Neuron (in vitro differentiated cells): ENCODE data around the gene MLH1.

Experiments used
- H2AFZ ChIP-seq: one replicate; pipeline ENCODE4 v1.6.1; 2013; ENCODE audit warnings: low read depth, mild to moderate bottlenecking, inconsistent platforms, low read length, moderate library complexity
- H3K27me3 ChIP-seq: one replicate; pipeline ENCODE4 v1.6.1; 2013; ENCODE audit warnings: low read length; ENCODE audit not compliant: insufficient read depth
- H3K36me3 ChIP-seq: one replicate; pipeline ENCODE4 v1.6.1; 2013; ENCODE audit warnings: low read length; ENCODE audit not compliant: insufficient read depth
- H3K4me1 ChIP-seq: one replicate; pipeline ENCODE4 v1.6.1; 2013; ENCODE audit warnings: low read length; ENCODE audit not compliant: insufficient read depth
- H3K4me3 ChIP-seq: 2 replicates; pipeline ENCODE4 v1.5.1; 2013; ENCODE audit warnings: mild to moderate bottlenecking, low read length, moderate library complexity
- H3K9me3 ChIP-seq: one replicate; pipeline ENCODE4 v1.6.1; 2013; ENCODE audit warnings: low read length

The MLH1 gene

GRCh38 chr3:36991923-36992805, 1.2 kb upstream of the MLH1 start:
- Histone ChIP-seq H3K4me1 (peaks cover 37% of the 10 kb centered on the region), H3K9me3 (no peaks in the 10 kb centered on the region), H3K36me3 (peaks cover 45% of the 10 kb centered on the region), H3K4me3 (peak overlapping the region; percentile 71), H3K27me3 (no peaks in the 10 kb centered on the region), H2AFZ (no peak overlapping the region)

DNA sequence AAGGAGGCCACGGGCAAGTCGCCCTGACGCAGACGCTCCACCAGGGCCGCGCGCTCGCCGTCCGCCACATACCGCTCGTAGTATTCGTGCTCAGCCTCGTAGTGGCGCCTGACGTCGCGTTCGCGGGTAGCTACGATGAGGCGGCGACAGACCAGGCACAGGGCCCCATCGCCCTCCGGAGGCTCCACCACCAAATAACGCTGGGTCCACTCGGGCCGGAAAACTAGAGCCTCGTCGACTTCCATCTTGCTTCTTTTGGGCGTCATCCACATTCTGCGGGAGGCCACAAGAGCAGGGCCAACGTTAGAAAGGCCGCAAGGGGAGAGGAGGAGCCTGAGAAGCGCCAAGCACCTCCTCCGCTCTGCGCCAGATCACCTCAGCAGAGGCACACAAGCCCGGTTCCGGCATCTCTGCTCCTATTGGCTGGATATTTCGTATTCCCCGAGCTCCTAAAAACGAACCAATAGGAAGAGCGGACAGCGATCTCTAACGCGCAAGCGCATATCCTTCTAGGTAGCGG, 452 bp upstream of the MLH1 start, which contains the start of gene EPM2AIP1:
Gene EPM2AIP1 (minus strand): TSS at position 326 of the 520 bp plus-strand sequence. CDS start 54 bp downstream, at position 272.
- no peaks in the 10 kb centered on the region for H3K27me3 ChIP-seq
- no peaks in the 10 kb centered on the region for H3K9me3 ChIP-seq
- H3K4me1 ChIP-seq: peaks cover 37% of the 10 kb centered on the region
- peaks cover 43% of the 10 kb centered on the region for H3K36me3 ChIP-seq
- peak within 1 kb of the TSS; percentile 64 for H2AFZ ChIP-seq
- peak within 1 kb of the TSS; percentile 71 for H3K4me3 ChIP-seq

GRCh38 chr3:37014620-37015019, 21.3 kb downstream of the MLH1 start:
- peaks cover 22% of the 10 kb centered on the region for H3K4me1 ChIP-seq
- H3K4me3 ChIP-seq: no peak overlapping the region
- no peaks in the 10 kb centered on the region for H3K27me3 ChIP-seq
- H2AFZ ChIP-seq: no peak overlapping the region
- peaks cover 55% of the 10 kb centered on the region for H3K36me3 ChIP-seq
- no peaks in the 10 kb centered on the region for H3K9me3 ChIP-seq

DNA sequence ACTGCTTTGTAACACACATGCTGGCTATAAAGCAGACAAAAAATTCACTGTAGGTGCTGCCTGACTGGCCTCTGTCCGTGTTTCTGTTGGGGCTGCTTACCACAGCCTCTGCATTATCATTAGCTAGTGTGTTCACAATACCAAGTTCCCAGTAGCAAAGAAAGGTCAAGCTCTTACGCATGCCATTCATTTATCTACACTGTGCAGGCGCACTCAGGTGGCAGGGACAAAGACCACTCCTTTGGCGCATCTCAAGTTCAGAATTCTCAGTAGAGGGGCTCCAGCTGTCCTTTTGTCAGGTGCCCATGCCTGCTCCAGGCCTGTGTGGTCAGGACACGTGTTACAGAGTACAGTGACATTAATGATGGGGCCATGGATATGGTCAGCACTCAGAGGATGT, 22.3 kb downstream of the MLH1 start:
- no peaks in the 10 kb centered on the region for H3K9me3 ChIP-seq
- H3K4me1 ChIP-seq: peaks cover 22% of the 10 kb centered on the region
- H3K27me3 ChIP-seq: no peaks in the 10 kb centered on the region
- peaks cover 65% of the 10 kb centered on the region for H3K36me3 ChIP-seq
- no peak overlapping the region for H2AFZ ChIP-seq
- H3K4me3 ChIP-seq: no peak overlapping the region

- Histone ChIP-seq H3K4me3 (no peak overlapping the region), H3K4me1 (peaks cover 22% of the 10 kb centered on the region), H3K27me3 (no peaks in the 10 kb centered on the region), H2AFZ (no peak overlapping the region), H3K36me3 (peaks cover 69% of the 10 kb centered on the region), H3K9me3 (no peaks in the 10 kb centered on the region)
Observed at GRCh38 chr3:37016903-37017302, 23.6 kb downstream of the MLH1 start.

- H3K9me3 ChIP-seq: peaks cover 3% of the 10 kb centered on the region
- H3K4me3 ChIP-seq: no peak overlapping the region
- H3K27me3 ChIP-seq: no peaks in the 10 kb centered on the region
- H3K4me1 ChIP-seq: peaks cover 22% of the 10 kb centered on the region
- H3K36me3 ChIP-seq: peaks cover 69% of the 10 kb centered on the region
- H2AFZ ChIP-seq: no peak overlapping the region
Observed at GRCh38 chr3:37017683-37018082, 24.4 kb downstream of the MLH1 start.

- Histone ChIP-seq H3K4me3 (no peak overlapping the region), H3K4me1 (no peaks in the 10 kb centered on the region), H3K9me3 (peaks cover 17% of the 10 kb centered on the region), H2AFZ (no peak overlapping the region), H3K27me3 (no peaks in the 10 kb centered on the region), H3K36me3 (peaks cover 85% of the 10 kb centered on the region)
Observed at GRCh38 chr3:37024092-37024491, 30.8 kb downstream of the MLH1 start.

DNA sequence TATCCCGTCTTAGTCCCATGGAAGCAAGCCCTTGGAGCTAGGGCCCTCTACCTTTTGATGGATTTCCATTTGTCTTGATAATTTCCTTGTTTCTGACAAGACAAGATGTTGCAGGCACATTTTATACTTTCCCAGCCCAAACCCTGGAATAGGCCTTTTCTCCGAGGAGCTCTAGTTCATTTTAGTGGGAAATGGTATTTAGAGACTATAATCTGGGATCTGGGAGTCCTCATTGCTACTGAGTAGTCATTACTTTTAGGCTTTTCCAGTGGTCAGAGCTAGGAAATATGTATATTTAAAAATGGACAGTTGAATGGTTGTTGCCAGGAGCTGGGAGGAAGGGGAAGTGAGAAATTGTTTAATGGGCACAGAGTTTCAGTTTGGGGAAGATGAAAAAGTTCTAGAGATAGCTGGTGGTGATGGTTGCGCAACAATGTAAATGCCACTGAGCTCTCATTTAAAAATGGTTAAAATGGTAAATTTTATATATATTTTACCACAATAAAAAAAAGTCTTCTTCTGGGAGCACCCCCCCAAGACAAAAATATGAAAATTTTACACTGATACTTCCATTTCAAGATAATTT, 31.6 kb downstream of the MLH1 start:
- Histone ChIP-seq H3K4me1 (no peaks in the 10 kb centered on the region), H3K9me3 (peaks cover 17% of the 10 kb centered on the region), H3K4me3 (no peak overlapping the region), H3K27me3 (no peaks in the 10 kb centered on the region), H2AFZ (no peak overlapping the region), H3K36me3 (peaks cover 84% of the 10 kb centered on the region)

- H2AFZ ChIP-seq: no peak overlapping the region
- H3K4me3 ChIP-seq: no peak overlapping the region
- no peaks in the 10 kb centered on the region for H3K4me1 ChIP-seq
- peaks cover 17% of the 10 kb centered on the region for H3K9me3 ChIP-seq
- no peaks in the 10 kb centered on the region for H3K27me3 ChIP-seq
- peaks cover 80% of the 10 kb centered on the region for H3K36me3 ChIP-seq
Observed at GRCh38 chr3:37025561-37026335, 32.4 kb downstream of the MLH1 start.

DNA sequence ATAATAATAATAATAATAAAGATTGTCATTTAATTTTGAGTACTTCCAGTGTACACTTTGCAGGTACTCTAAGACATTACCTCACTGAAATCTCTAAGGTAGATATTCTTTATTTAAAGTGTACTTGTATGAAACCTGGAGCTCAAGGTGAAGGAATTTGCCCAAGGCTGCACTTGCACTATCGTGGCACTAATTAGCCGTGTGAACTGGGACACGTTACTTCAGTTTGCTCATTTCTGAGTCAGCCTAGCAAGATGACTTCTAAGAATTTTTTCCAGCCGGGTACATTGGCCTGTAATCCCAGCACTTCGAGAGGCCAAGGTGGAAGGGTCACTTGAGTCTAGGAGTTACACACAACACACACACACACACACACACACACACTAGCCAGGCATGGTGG, 33.5 kb downstream of the MLH1 start:
- H2AFZ ChIP-seq: no peak overlapping the region
- H3K27me3 ChIP-seq: no peaks in the 10 kb centered on the region
- H3K4me3 ChIP-seq: no peak overlapping the region
- peaks cover 17% of the 10 kb centered on the region for H3K9me3 ChIP-seq
- no peaks in the 10 kb centered on the region for H3K4me1 ChIP-seq
- peaks cover 81% of the 10 kb centered on the region for H3K36me3 ChIP-seq

- Histone ChIP-seq H3K4me1 (no peaks in the 10 kb centered on the region), H3K27me3 (no peaks in the 10 kb centered on the region), H3K9me3 (peaks cover 13% of the 10 kb centered on the region), H2AFZ (no peak overlapping the region), H3K36me3 (peaks cover 81% of the 10 kb centered on the region), H3K4me3 (no peak overlapping the region)
Observed at GRCh38 chr3:37028329-37028728, 35.0 kb downstream of the MLH1 start.

DNA sequence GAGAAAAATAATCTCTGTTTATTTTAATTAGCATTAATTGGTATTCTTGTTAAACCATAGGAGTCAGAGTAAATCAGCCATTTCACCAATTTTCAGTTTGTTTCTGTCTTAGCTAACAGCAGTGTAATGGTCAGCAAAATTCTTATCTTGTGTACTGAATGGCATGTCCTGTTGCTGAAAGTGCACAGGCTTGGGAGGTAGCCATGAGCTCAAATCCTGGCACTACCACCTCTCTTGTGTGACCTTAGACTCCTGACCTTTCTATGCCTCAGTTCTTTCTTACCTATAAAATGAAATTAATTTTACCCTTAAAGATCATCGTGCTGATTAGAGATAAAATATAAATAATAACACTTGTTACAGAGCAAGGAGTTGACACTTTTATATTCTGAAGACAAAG, 35.8 kb downstream of the MLH1 start:
- Histone ChIP-seq H3K4me3 (no peak overlapping the region), H3K27me3 (no peaks in the 10 kb centered on the region), H3K4me1 (no peaks in the 10 kb centered on the region), H3K9me3 (peaks cover 12% of the 10 kb centered on the region), H3K36me3 (peaks cover 81% of the 10 kb centered on the region), H2AFZ (no peak overlapping the region)
